Measurements from ENCODE around the gene SLC39A8.

- no peak for TF ChIP-seq POLR2A (IDR thresholded peaks at IDR 0.05)
- TF ChIP-seq, protein P1, sequence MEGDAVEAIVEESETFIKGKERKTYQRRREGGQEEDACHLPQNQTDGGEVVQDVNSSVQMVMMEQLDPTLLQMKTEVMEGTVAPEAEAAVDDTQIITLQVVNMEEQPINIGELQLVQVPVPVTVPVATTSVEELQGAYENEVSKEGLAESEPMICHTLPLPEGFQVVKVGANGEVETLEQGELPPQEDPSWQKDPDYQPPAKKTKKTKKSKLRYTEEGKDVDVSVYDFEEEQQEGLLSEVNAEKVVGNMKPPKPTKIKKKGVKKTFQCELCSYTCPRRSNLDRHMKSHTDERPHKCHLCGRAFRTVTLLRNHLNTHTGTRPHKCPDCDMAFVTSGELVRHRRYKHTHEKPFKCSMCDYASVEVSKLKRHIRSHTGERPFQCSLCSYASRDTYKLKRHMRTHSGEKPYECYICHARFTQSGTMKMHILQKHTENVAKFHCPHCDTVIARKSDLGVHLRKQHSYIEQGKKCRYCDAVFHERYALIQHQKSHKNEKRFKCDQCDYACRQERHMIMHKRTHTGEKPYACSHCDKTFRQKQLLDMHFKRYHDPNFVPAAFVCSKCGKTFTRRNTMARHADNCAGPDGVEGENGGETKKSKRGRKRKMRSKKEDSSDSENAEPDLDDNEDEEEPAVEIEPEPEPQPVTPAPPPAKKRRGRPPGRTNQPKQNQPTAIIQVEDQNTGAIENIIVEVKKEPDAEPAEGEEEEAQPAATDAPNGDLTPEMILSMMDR (IDR thresholded peaks at IDR 0.05): no peak
Measured at GRCh38 chr4:102256321-102256720, 89.0 kb downstream of the SLC39A8 start.

All from tibial nerve (tissue), 3 donors.